ENCODE data around the gene MRPL45. TPM values are rescaled to one million over a fixed set of nuclear protein-coding genes. Genes with fewer than 3 reads are reported as not detected.

Gene MRPL45
- total RNA-seq, 4 donors from 2014 or later = 6.7 to 32.3 (median 19.0) TPM

GRCh38 chr17:38354466-38354865, 57.5 kb downstream of the MRPL45 start:
- Histone ChIP-seq H3K27me3 (no peaks in the 10 kb centered on the region), H3K4me3 (no peak overlapping the region), H3K9me3 (no peaks in the 10 kb centered on the region), H3K27ac (no peak overlapping the region), H3K4me1 (peaks cover 4 to 17% of the 10 kb centered on the region in 2 donors), H3K36me3 (no peaks in the 10 kb centered on the region)
- no peak for DNase-seq
- intact Hi-C loops (cut with DNase I; ENCODE audit: low total_unique reads) = no loop called here
- no peak for TF ChIP-seq POLR2A (IDR thresholded peaks at IDR 0.05)
- no peak for TF ChIP-seq CTCF (IDR thresholded peaks at IDR 0.05)

GRCh38 chr17:38355251-38355650, 58.3 kb downstream of the MRPL45 start:
- Histone ChIP-seq H3K4me3 (no peak overlapping the region), H3K27ac (peak overlapping the region in 1 of 2 donors; percentile 4), H3K36me3 (no peaks in the 10 kb centered on the region), H3K4me1 (peaks cover 4 to 17% of the 10 kb centered on the region in 2 donors), H3K9me3 (no peaks in the 10 kb centered on the region), H3K27me3 (no peaks in the 10 kb centered on the region)
- no peak for DNase-seq
- TF ChIP-seq POLR2A (IDR thresholded peaks at IDR 0.05) (no peak), CTCF (IDR thresholded peaks at IDR 0.05) (no peak)
- intact Hi-C loops (cut with DNase I; ENCODE audit: low total_unique reads) = no loop called here

- Histone ChIP-seq H3K27ac (peak overlapping the region; percentile 54 to 62), H3K36me3 (no peaks in the 10 kb centered on the region), H3K27me3 (no peaks in the 10 kb centered on the region), H3K9me3 (no peaks in the 10 kb centered on the region), H3K4me3 (no peak overlapping the region), H3K4me1 (peaks cover 4 to 17% of the 10 kb centered on the region in 2 donors)
- intact Hi-C loops (cut with DNase I; ENCODE audit: low total_unique reads) = no loop called here
- TF ChIP-seq POLR2A (IDR thresholded peaks at IDR 0.05) = no peak
- DNase-seq = no peak
Observed at GRCh38 chr17:38357486-38358123, 60.6 kb downstream of the MRPL45 start.

- H3K4me3 ChIP-seq = no peak overlapping the region
- peak overlapping the region; percentile 54 to 62 for H3K27ac ChIP-seq
- DNase-seq = no peak
- TF ChIP-seq POLR2A (IDR thresholded peaks at IDR 0.05) (no peak), CTCF (IDR thresholded peaks at IDR 0.05) (no peak)
- H3K27me3 ChIP-seq = no peaks in the 10 kb centered on the region
- H3K4me1 ChIP-seq = peaks cover 4 to 17% of the 10 kb centered on the region in 2 donors
- H3K36me3 ChIP-seq = no peaks in the 10 kb centered on the region
- intact Hi-C loops (cut with DNase I; ENCODE audit: low total_unique reads) = no loop called here
- no peaks in the 10 kb centered on the region for H3K9me3 ChIP-seq
Observed at GRCh38 chr17:38358586-38359513, 61.9 kb downstream of the MRPL45 start.

- H3K4me3 ChIP-seq = no peak overlapping the region
- peaks cover 4 to 7% of the 10 kb centered on the region in 2 donors for H3K4me1 ChIP-seq
- TF ChIP-seq POLR2A (IDR thresholded peaks at IDR 0.05) (no peak), CTCF (IDR thresholded peaks at IDR 0.05) (no peak)
- H3K27me3 ChIP-seq = no peaks in the 10 kb centered on the region
- intact Hi-C loops (cut with DNase I; ENCODE audit: low total_unique reads) = no loop called here
- no peak for DNase-seq
- no peaks in the 10 kb centered on the region for H3K36me3 ChIP-seq
- H3K9me3 ChIP-seq = no peaks in the 10 kb centered on the region
- H3K27ac ChIP-seq = no peak overlapping the region
Observed at GRCh38 chr17:38361694-38362465, 64.9 kb downstream of the MRPL45 start.

Data from uterus (tissue), 4 donors.